ENCODE data around the gene TRIM45. TPM values are rescaled to one million over a fixed set of nuclear protein-coding genes. Genes with fewer than 3 reads are reported as not detected.
A peak's percentile ranks its signal among the peaks of the same experiment; 100 is the strongest.

The TRIM45 gene
- total RNA-seq = 5.0 and 6.3 TPM in 2 replicates
- long read RNA-seq, partial matches to known transcripts = 0 of 5 reads
- long read RNA-seq, other reads (novel, unspliced or antisense) = 5 of 5 reads

- peak; percentile 98 for DNase-seq (ENCODE audit: extremely low spot score, unreplicated experiment)
- TF ChIP-seq CTCF (IDR thresholded peaks at IDR 0.05) = peak; percentile 91
- H3K36me3 Mint-ChIP-seq (ENCODE audit: unreplicated experiment) = no peaks in the 10 kb centered on the region
- H3K4me1 Mint-ChIP-seq (ENCODE audit: unreplicated experiment) = peaks cover 11% of the 10 kb centered on the region
- H3K9me3 Mint-ChIP-seq (ENCODE audit: unreplicated experiment) = no peaks in the 10 kb centered on the region
- H3K27ac Mint-ChIP-seq (ENCODE audit: unreplicated experiment) = peak within 1 kb of the TSS; percentile 95
- peak within 1 kb of the TSS; percentile 85 for H3K4me3 Mint-ChIP-seq (ENCODE audit: unreplicated experiment)
- no peaks in the 10 kb centered on the region for H3K27me3 Mint-ChIP-seq (ENCODE audit: unreplicated experiment)
These were observed at the start of gene TRIM45 for GRCh38 chr1:117121589-117122329. Gene TRIM45, minus strand, starts transcription at chr1:117121749. Its CDS starts 548 bp downstream, at chr1:117121201.

GRCh38 chr1:117169871-117170596 lies 48.5 kb upstream of the TRIM45 start:
- Mint-ChIP-seq H3K4me3 (ENCODE audit: unreplicated experiment) (no peak overlapping the region), H3K9me3 (ENCODE audit: unreplicated experiment) (no peaks in the 10 kb centered on the region), H3K36me3 (ENCODE audit: unreplicated experiment) (no peaks in the 10 kb centered on the region), H3K4me1 (ENCODE audit: unreplicated experiment) (peaks cover 2% of the 10 kb centered on the region), H3K27me3 (ENCODE audit: unreplicated experiment) (no peaks in the 10 kb centered on the region), H3K27ac (ENCODE audit: unreplicated experiment) (no peak overlapping the region)
- no peak for TF ChIP-seq CTCF (IDR thresholded peaks at IDR 0.05)
- no peak for DNase-seq (ENCODE audit: extremely low spot score, unreplicated experiment)

- H3K4me3 Mint-ChIP-seq (ENCODE audit: unreplicated experiment) = no peak overlapping the region
- no peaks in the 10 kb centered on the region for H3K36me3 Mint-ChIP-seq (ENCODE audit: unreplicated experiment)
- H3K9me3 Mint-ChIP-seq (ENCODE audit: unreplicated experiment) = no peaks in the 10 kb centered on the region
These were observed 45.9 kb upstream of the TRIM45 start for GRCh38 chr1:117167402-117167801.

GRCh38 chr1:117166076-117166475 lies 44.5 kb upstream of the TRIM45 start:
- Mint-ChIP-seq H3K27ac (ENCODE audit: unreplicated experiment) (no peak overlapping the region), H3K9me3 (ENCODE audit: unreplicated experiment) (no peaks in the 10 kb centered on the region), H3K4me1 (ENCODE audit: unreplicated experiment) (no peaks in the 10 kb centered on the region), H3K4me3 (ENCODE audit: unreplicated experiment) (no peak overlapping the region), H3K36me3 (ENCODE audit: unreplicated experiment) (no peaks in the 10 kb centered on the region), H3K27me3 (ENCODE audit: unreplicated experiment) (no peaks in the 10 kb centered on the region)
- TF ChIP-seq CTCF (IDR thresholded peaks at IDR 0.05) = no peak
- DNase-seq (ENCODE audit: extremely low spot score, unreplicated experiment) = no peak

More at GRCh38 chr1:117167402-117167801, 45.9 kb upstream of the TRIM45 start:
- H3K27me3 Mint-ChIP-seq (ENCODE audit: unreplicated experiment) = no peaks in the 10 kb centered on the region
- DNase-seq (ENCODE audit: extremely low spot score, unreplicated experiment) = no peak
- peaks cover 2% of the 10 kb centered on the region for H3K4me1 Mint-ChIP-seq (ENCODE audit: unreplicated experiment)
- H3K27ac Mint-ChIP-seq (ENCODE audit: unreplicated experiment) = no peak overlapping the region
- no peak for TF ChIP-seq CTCF (IDR thresholded peaks at IDR 0.05)

GRCh38 chr1:117164209-117164608 lies 42.7 kb upstream of the TRIM45 start:
- no peak overlapping the region for H3K4me3 Mint-ChIP-seq (ENCODE audit: unreplicated experiment)
- H3K9me3 Mint-ChIP-seq (ENCODE audit: unreplicated experiment) = no peaks in the 10 kb centered on the region
- no peak for DNase-seq (ENCODE audit: extremely low spot score, unreplicated experiment)
- no peak for TF ChIP-seq CTCF (IDR thresholded peaks at IDR 0.05)
- no peaks in the 10 kb centered on the region for H3K4me1 Mint-ChIP-seq (ENCODE audit: unreplicated experiment)
- no peak overlapping the region for H3K27ac Mint-ChIP-seq (ENCODE audit: unreplicated experiment)
- H3K27me3 Mint-ChIP-seq (ENCODE audit: unreplicated experiment) = no peaks in the 10 kb centered on the region
- no peaks in the 10 kb centered on the region for H3K36me3 Mint-ChIP-seq (ENCODE audit: unreplicated experiment)

Data from osteocyte (in vitro differentiated cells).